ENCODE data around the gene ASCL4. TPM values are rescaled to one million over a fixed set of nuclear protein-coding genes. Genes with fewer than 3 reads are reported as not detected.

The ASCL4 gene
- polyA plus RNA-seq, 1 of the 3 experiments (the other 2 are of a cell fraction) = not detected

GRCh38 chr12:107805488-107806180 lies 31.1 kb downstream of the ASCL4 start:
- Histone ChIP-seq H3K27ac (ENCODE audit: low read depth in 2 of 2, low read length in 1 of 2) (no peak overlapping the region), H3K9me3 (no peaks in the 10 kb centered on the region), H3K9ac (no peak overlapping the region), H3K4me2 (no peak overlapping the region), H3K79me2 (ENCODE audit: insufficient read depth) (no peaks in the 10 kb centered on the region), H4K20me1 (ENCODE audit: insufficient read depth) (no peaks in the 10 kb centered on the region), H3K4me1 (ENCODE audit: control insufficient read depth in 1 of 2, insufficient read depth in 2 of 2, low read depth in 1 of 2, low read length in 1 of 2) (no peaks in the 10 kb centered on the region), H3K4me3 (ENCODE audit: low read depth in 2 of 2, low read length in 1 of 2) (no peak overlapping the region), H3K27me3 (ENCODE audit: insufficient read depth) (no peaks in the 10 kb centered on the region), H3K36me3 (replicated peaks in 1 of 2; ENCODE audit: control insufficient read depth in 1 of 2, insufficient read depth in 2 of 2, low read length in 1 of 2) (no peaks in the 10 kb centered on the region), H2AFZ (ENCODE audit: low read depth) (no peak overlapping the region), H3K9me2 (no peaks in the 10 kb centered on the region), H3F3A (replicated peaks; ENCODE audit: insufficient read depth) (no peaks in the 10 kb centered on the region)
- ChIA-PET POLR2A (no interaction called here), CTCF (no interaction called here)
- no peak for DNase-seq
- 39% methylated on average over 15 of the region's 22 CpGs for WGBS (ENCODE audit: low lambda C conversion rate)
- TF ChIP-seq CTCF (IDR thresholded peaks at IDR 0.05) (no peak), ZBTB33 (IDR thresholded peaks at IDR 0.05; ENCODE audit: borderline replicate concordance, low read depth) (no peak), JUND (IDR thresholded peaks at IDR 0.05) (no peak), TAF1 (IDR thresholded peaks at IDR 0.05; ENCODE audit: borderline replicate concordance, low read depth, low read length) (no peak), FOSL2 (IDR thresholded peaks at IDR 0.05; ENCODE audit: borderline replicate concordance, low read depth) (no peak), POLR2AphosphoS5 (IDR thresholded peaks at IDR 0.05; ENCODE audit: low read depth, low read length) (no peak), TCF12 (IDR thresholded peaks at IDR 0.05) (no peak), EP300 (IDR thresholded peaks at IDR 0.05; ENCODE audit: borderline replicate concordance in 1 of 2, low read depth in 1 of 2, low read length in 1 of 2) (no peak), EZH2phosphoT487 (IDR thresholded peaks at IDR 0.05; ENCODE audit: borderline replicate concordance, low read depth) (no peak), RFX5 (IDR thresholded peaks at IDR 0.05; ENCODE audit: low read length) (no peak)

GRCh38 chr12:107807471-107808150 lies 33.1 kb downstream of the ASCL4 start:
- DNase-seq = no peak
- no peaks in the 10 kb centered on the region for H3K79me2 ChIP-seq (ENCODE audit: insufficient read depth)
- no peak overlapping the region for H3K4me2 ChIP-seq
- H3K9ac ChIP-seq = no peak overlapping the region
- no peaks in the 10 kb centered on the region for H3K9me2 ChIP-seq
- no peaks in the 10 kb centered on the region for H3K4me1 ChIP-seq (ENCODE audit: control insufficient read depth in 1 of 2, insufficient read depth in 2 of 2, low read depth in 1 of 2, low read length in 1 of 2)
- H3K27me3 ChIP-seq (ENCODE audit: insufficient read depth) = no peaks in the 10 kb centered on the region
- H2AFZ ChIP-seq (ENCODE audit: low read depth) = no peak overlapping the region
- H3F3A ChIP-seq (replicated peaks; ENCODE audit: insufficient read depth) = no peaks in the 10 kb centered on the region
- 0% methylated on average over 3 of the region's 3 CpGs for WGBS (ENCODE audit: low lambda C conversion rate)
- ChIA-PET CTCF (interaction anchor here (0.9 kb wide), 1 partner anchor 111 kb away, joined by 3 read pairs; no protein-coding TSS in a partner anchor), POLR2A (no interaction called here)
- TF ChIP-seq YY1 (IDR thresholded peaks at IDR 0.05; ENCODE audit: low read depth) (no peak), EP300 (IDR thresholded peaks at IDR 0.05; ENCODE audit: borderline replicate concordance in 1 of 2, low read depth in 1 of 2, low read length in 1 of 2) (no peak), TAF1 (IDR thresholded peaks at IDR 0.05; ENCODE audit: borderline replicate concordance, low read depth, low read length) (no peak)
- no peaks in the 10 kb centered on the region for H3K9me3 ChIP-seq
- no peak overlapping the region for H3K4me3 ChIP-seq (ENCODE audit: low read depth in 2 of 2, low read length in 1 of 2)
- H4K20me1 ChIP-seq (ENCODE audit: insufficient read depth) = no peaks in the 10 kb centered on the region
- no peaks in the 10 kb centered on the region for H3K36me3 ChIP-seq (replicated peaks in 1 of 2; ENCODE audit: control insufficient read depth in 1 of 2, insufficient read depth in 2 of 2, low read length in 1 of 2)
- H3K27ac ChIP-seq (ENCODE audit: low read depth in 2 of 2, low read length in 1 of 2) = no peak overlapping the region
